Panc1 (cell line): ENCODE data around the gene GALNT10. TPM values are rescaled to one million over a fixed set of nuclear protein-coding genes. Genes with fewer than 3 reads are reported as not detected.
A peak's percentile ranks its signal among the peaks of the same experiment; 100 is the strongest.

Experiments used
- ATAC-seq: fragments of 200-7000 bp; cut with Tn5 transposase; 2 replicates; pipeline ENCODE4 v1.9.1; 2020; ENCODE audit warnings: mild to moderate bottlenecking, moderate library complexity
- BruUV-seq: library from RNA; stranded (reverse); fragments of 400-500 nt; replicated peaks from 2 replicates; lab custom pipeline; 2021; lab: Mats Ljungman, UMichigan
- CTCF ChIA-PET: fragments of 300-600 bp; sonication (Branson Sonifier 250); formaldehyde crosslinking; loops from one replicate; lab custom pipeline; 2022; ENCODE audit warnings: antibody characterized with exemption; lab: Charles Lee
- POLR2A ChIA-PET: fragments of 300-600 bp; sonication (Branson Sonifier 250); formaldehyde crosslinking; loops from one replicate; lab custom pipeline; 2022; ENCODE audit warnings: antibody characterized with exemption; lab: Charles Lee
- DNase-seq: peaks from one replicate; pipeline ENCODE4 v3.0.0-alpha.2; 2010; ENCODE audit warnings: low read depth, low spot score
- H3K27ac ChIP-seq: 2 replicates; pipeline ENCODE4 v1.5.1; 2011; ENCODE audit warnings: mild to moderate bottlenecking, low read length, inconsistent platforms
- H3K27me3 ChIP-seq: fragments of 200-500 bp; sonication (Bioruptor generic); 2 replicates; pipeline ENCODE4 v1.6.0; 2014; ENCODE audit warnings: low read length, inconsistent platforms; ENCODE audit not compliant: control insufficient read depth, insufficient read depth
- H3K36me3 ChIP-seq: fragments of 200-500 bp; sonication (Bioruptor generic); 2 replicates; pipeline ENCODE4 v1.5.1; 2014; ENCODE audit warnings: inconsistent platforms, mild to moderate bottlenecking, low read length, moderate library complexity; ENCODE audit not compliant: control insufficient read depth, insufficient read depth
- H3K4me1 ChIP-seq: 2 replicates; pipeline ENCODE4 v1.5.1; 2011; ENCODE audit warnings: inconsistent platforms, mild to moderate bottlenecking, low read length, moderate library complexity; ENCODE audit not compliant: control insufficient read depth, insufficient read depth
- H3K4me3 ChIP-seq, 2 experiments: 2 replicates each; pipeline ENCODE4 v1.5.1; 2011 to 2012; ENCODE audit warnings: low read depth in 2 of 2, low read length in 2 of 2, mild to moderate bottlenecking in 2 of 2, inconsistent platforms in 1 of 2, moderate library complexity in 1 of 2
- H3K9me3 ChIP-seq: fragments of 200-500 bp; sonication (Bioruptor generic); 2 replicates; pipeline ENCODE4 v1.5.1; 2014; ENCODE audit warnings: low read depth, mild to moderate bottlenecking, inconsistent platforms, low read length, moderate library complexity; ENCODE audit not compliant: control insufficient read depth, insufficient read depth
- POLR2AphosphoS5 ChIP-seq: IDR thresholded peaks from 2 replicates; pipeline ENCODE4 v1.6.1; 2012; ENCODE audit warnings: mild to moderate bottlenecking, low read depth, low read length, moderate library complexity
- SIN3A ChIP-seq: IDR thresholded peaks from 2 replicates; pipeline ENCODE4 v1.6.1; 2012; ENCODE audit warnings: low read depth, mild to moderate bottlenecking, low read length, moderate library complexity, borderline replicate concordance; ENCODE audit not compliant: insufficient read depth
- TCF7L2 ChIP-seq: IDR thresholded peaks from 2 replicates; pipeline ENCODE4 v1.6.1; 2011; ENCODE audit warnings: mild to moderate bottlenecking, low read depth, low read length, inconsistent platforms
- in situ Hi-C: cut with HindIII; loops from 2 replicates; pipeline ENCODE4 v1.10.0; 2016; ENCODE audit warnings: low sequenced_read_pairs, low pct_unique_long_range_greater_than_20kb
- intact Hi-C: fragments of 100-400 bp; cut with micrococcal nuclease; formaldehyde crosslinking; loops from one replicate; pipeline ENCODE4 v1.10.0; 2022; ENCODE audit not compliant: unreplicated experiment
- total RNA-seq: library from RNA; stranded (reverse); gene quantifications from one replicate; pipeline ENCODE4 v1.2.1, GENCODE V29; 2021; ENCODE audit not compliant: unreplicated experiment
- TF ChIP-seq, protein P1 (sequence below): fragments of 450-650 bp; IDR thresholded peaks from 2 replicates; pipeline ENCODE4 v1.5.1; 2017; ENCODE audit warnings: mild to moderate bottlenecking
- TF ChIP-seq, protein P2 (sequence below), 2 experiments: IDR thresholded peaks; 2 replicates each; pipeline ENCODE4 v1.6.1; 2011 to 2012; ENCODE audit warnings: low read depth in 2 of 2, control low read depth in 1 of 2, low read length in 1 of 2, mild to moderate bottlenecking in 1 of 2, moderate library complexity in 1 of 2; ENCODE audit not compliant: insufficient read depth in 1 of 2

Gene GALNT10
- total RNA-seq, 1 experiment from 2014 or later = 50.5 TPM

DNA sequence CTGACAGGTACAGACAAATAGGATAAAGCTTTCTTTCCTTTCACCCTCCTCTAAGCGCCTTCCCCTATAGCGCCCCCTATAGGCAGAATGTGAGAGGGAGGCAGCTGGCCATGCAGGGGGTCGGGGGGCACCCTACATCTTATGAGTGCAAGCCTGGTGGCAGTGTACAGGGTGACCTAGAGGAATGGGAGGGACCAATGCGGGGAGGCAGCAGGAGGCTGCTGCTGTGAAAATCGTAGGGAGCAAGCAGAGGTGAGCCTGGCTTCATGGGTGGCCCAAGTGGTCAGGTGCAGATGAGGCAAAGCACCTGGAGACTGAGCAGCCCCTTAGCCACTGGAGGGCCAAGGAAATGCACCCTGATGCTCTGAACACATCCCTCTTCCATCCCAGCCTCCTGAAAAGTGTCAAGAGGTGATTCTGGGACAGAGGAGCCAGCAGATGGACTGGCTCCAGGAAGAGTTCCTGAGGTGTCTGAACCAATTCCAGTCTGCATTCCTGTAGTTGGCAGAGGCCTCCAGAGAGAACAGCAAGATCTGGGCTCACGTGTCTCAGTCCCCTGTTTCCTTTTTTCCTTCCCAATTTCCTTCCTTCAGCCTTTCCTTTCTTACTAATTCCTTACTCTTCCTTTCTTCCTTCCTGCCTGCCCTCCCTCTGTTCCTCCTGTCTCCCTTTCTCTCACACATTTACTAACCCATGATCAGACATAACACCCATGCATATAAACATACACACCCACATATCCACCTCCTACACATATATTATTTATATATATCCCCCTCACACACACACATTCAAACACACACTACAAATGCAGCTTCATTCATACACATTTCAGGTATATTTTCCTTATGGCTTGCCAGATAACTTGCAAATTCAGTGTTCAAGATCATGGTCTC lies 32.8 kb upstream of the GALNT10 start:
- no peak for DNase-seq
- no peak overlapping the region for H3K27ac ChIP-seq
- H3K27me3 ChIP-seq = peaks cover 14% of the 10 kb centered on the region
- H3K4me1 ChIP-seq = no peaks in the 10 kb centered on the region
- H3K4me3 ChIP-seq = no peak overlapping the region
- TF ChIP-seq POLR2AphosphoS5 = no peak
- TF ChIP-seq, protein P1, sequence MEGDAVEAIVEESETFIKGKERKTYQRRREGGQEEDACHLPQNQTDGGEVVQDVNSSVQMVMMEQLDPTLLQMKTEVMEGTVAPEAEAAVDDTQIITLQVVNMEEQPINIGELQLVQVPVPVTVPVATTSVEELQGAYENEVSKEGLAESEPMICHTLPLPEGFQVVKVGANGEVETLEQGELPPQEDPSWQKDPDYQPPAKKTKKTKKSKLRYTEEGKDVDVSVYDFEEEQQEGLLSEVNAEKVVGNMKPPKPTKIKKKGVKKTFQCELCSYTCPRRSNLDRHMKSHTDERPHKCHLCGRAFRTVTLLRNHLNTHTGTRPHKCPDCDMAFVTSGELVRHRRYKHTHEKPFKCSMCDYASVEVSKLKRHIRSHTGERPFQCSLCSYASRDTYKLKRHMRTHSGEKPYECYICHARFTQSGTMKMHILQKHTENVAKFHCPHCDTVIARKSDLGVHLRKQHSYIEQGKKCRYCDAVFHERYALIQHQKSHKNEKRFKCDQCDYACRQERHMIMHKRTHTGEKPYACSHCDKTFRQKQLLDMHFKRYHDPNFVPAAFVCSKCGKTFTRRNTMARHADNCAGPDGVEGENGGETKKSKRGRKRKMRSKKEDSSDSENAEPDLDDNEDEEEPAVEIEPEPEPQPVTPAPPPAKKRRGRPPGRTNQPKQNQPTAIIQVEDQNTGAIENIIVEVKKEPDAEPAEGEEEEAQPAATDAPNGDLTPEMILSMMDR = peak; percentile 75
- intact Hi-C loops (no loop called here), in situ Hi-C loops (no loop called here)
- CTCF ChIA-PET = interaction anchor here (0.5 to 1.4 kb wide), 2 partner anchors 85 to 1721 kb away, joined by 4 read pairs; no protein-coding TSS in a partner anchor
- POLR2A ChIA-PET = no interaction called here
- no peaks in the 10 kb centered on the region for H3K9me3 ChIP-seq
- ATAC-seq = no peak
- BruUV-seq = no TSS peak
- no peaks in the 10 kb centered on the region for H3K36me3 ChIP-seq

DNA sequence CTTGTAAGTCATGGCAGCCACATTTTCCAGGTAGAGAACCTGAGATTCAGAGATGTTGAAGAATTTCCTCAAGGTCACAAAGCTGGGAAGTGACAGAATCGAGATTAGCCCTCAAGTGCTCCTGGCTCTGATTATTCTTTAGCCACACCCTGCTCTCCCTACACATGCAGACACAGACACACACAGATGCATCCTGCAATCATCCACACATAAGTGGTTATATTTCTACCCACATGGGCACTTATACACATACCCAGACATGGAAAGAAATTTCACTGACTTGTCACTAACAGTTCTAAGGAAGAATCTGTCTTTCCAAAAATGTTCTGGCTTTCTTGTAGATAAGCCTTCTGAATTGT lies 32.2 kb upstream of the GALNT10 start:
- intact Hi-C loops (no loop called here), in situ Hi-C loops (no loop called here)
- Histone ChIP-seq H3K27ac (no peak overlapping the region), H3K9me3 (no peaks in the 10 kb centered on the region), H3K27me3 (peaks cover 14% of the 10 kb centered on the region), H3K4me3 (no peak overlapping the region), H3K36me3 (no peaks in the 10 kb centered on the region), H3K4me1 (no peaks in the 10 kb centered on the region)
- POLR2A ChIA-PET = no interaction called here
- ATAC-seq = no peak
- BruUV-seq = no TSS peak
- no peak for TF ChIP-seq SIN3A
- CTCF ChIA-PET = interaction anchor here (0.5 to 1.4 kb wide), 2 partner anchors 86 to 1721 kb away, joined by 4 read pairs; no protein-coding TSS in a partner anchor
- DNase-seq = no peak

DNA sequence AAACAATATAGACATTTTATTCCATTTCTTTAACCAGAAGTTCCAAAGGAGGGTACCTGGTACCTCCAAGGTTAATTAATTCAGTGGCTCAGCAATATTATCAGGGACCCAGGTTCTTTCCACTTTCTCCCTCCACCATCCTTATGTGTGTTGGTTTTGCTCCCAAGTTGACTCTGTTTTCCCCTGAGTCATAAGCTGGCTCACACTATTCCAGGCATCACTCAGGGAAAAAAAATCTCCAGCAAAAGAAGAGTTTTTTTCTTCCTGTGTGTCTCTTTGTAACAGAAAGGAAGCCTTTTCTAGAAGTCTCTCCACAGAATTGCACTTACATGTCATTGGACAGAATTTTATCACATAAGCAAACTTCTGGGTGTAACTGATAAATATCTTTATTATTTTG lies 31.2 kb upstream of the GALNT10 start:
- peaks cover 17% of the 10 kb centered on the region for H3K27me3 ChIP-seq
- H3K27ac ChIP-seq = no peak overlapping the region
- no TSS peak for BruUV-seq
- ChIA-PET CTCF (interaction anchor here (1.4 kb wide), 1 partner anchor 87 kb away, joined by 4 read pairs; no protein-coding TSS in a partner anchor), POLR2A (no interaction called here)
- ATAC-seq (no peak), DNase-seq (no peak)
- no peak overlapping the region for H3K4me3 ChIP-seq
- intact Hi-C loops (no loop called here), in situ Hi-C loops (no loop called here)
- TF ChIP-seq TCF7L2 (no peak), SIN3A (no peak), POLR2AphosphoS5 (no peak)
- TF ChIP-seq, protein P1 = no peak
- TF ChIP-seq, protein P2, sequence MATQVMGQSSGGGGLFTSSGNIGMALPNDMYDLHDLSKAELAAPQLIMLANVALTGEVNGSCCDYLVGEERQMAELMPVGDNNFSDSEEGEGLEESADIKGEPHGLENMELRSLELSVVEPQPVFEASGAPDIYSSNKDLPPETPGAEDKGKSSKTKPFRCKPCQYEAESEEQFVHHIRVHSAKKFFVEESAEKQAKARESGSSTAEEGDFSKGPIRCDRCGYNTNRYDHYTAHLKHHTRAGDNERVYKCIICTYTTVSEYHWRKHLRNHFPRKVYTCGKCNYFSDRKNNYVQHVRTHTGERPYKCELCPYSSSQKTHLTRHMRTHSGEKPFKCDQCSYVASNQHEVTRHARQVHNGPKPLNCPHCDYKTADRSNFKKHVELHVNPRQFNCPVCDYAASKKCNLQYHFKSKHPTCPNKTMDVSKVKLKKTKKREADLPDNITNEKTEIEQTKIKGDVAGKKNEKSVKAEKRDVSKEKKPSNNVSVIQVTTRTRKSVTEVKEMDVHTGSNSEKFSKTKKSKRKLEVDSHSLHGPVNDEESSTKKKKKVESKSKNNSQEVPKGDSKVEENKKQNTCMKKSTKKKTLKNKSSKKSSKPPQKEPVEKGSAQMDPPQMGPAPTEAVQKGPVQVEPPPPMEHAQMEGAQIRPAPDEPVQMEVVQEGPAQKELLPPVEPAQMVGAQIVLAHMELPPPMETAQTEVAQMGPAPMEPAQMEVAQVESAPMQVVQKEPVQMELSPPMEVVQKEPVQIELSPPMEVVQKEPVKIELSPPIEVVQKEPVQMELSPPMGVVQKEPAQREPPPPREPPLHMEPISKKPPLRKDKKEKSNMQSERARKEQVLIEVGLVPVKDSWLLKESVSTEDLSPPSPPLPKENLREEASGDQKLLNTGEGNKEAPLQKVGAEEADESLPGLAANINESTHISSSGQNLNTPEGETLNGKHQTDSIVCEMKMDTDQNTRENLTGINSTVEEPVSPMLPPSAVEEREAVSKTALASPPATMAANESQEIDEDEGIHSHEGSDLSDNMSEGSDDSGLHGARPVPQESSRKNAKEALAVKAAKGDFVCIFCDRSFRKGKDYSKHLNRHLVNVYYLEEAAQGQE (IDR thresholded peaks at IDR 0.05; ENCODE audit: insufficient read depth in 1 of 2, low read depth in 2 of 2, low read length in 1 of 2) = no peak
- H3K9me3 ChIP-seq = no peaks in the 10 kb centered on the region
- H3K36me3 ChIP-seq = no peaks in the 10 kb centered on the region
- no peaks in the 10 kb centered on the region for H3K4me1 ChIP-seq
